HepG2 (cell line): ENCODE results near the gene MPIG6B. TPM values are rescaled to one million over a fixed set of nuclear protein-coding genes. Genes with fewer than 3 reads are reported as not detected.

ENCODE experiments used
- AGO1 ChIP-seq: fragments of 200-400 bp; formaldehyde crosslinking; IDR thresholded peaks from 2 replicates; pipeline ENCODE4 v1.6.1; 2017; ENCODE audit warnings: mild to moderate bottlenecking, low read depth, low read length, moderate library complexity; ENCODE audit not compliant: poor library complexity, severe bottlenecking
- FLYWCH1 ChIP-seq: sonication (generic); formaldehyde crosslinking; IDR thresholded peaks from 2 replicates; pipeline ENCODE4 v1.8.1; 2023; ENCODE audit warnings: mild to moderate bottlenecking, missing genetic modification reagents
- HNRNPLL ChIP-seq: fragments of 200-400 bp; formaldehyde crosslinking; IDR thresholded peaks from 2 replicates; pipeline ENCODE4 v1.6.1; 2017; ENCODE audit warnings: mild to moderate bottlenecking, low read depth, low read length; ENCODE audit not compliant: poor library complexity, severe bottlenecking
- KAT7 ChIP-seq: IDR thresholded peaks from 2 replicates; pipeline ENCODE4 v1.6.1; 2018; ENCODE audit warnings: borderline replicate concordance, missing compliant biosample characterization
- NONO ChIP-seq, 2 experiments: fragments of 450-650 bp in 1 of 2; sonication (generic) in 1 of 2; formaldehyde crosslinking in 1 of 2; IDR thresholded peaks in 1 of 2; conservative IDR thresholded peaks in 1 of 2; 2 replicates each; pipeline versions ENCODE4 v1.6.1 to v1.8.0; 2017 to 2022; ENCODE audit warnings: mild to moderate bottlenecking in 1 of 2, missing genetic modification reagents in 1 of 2, moderate library complexity in 1 of 2
- NR2F6 ChIP-seq, 2 experiments: IDR thresholded peaks; 2 replicates each; pipeline ENCODE4 v1.6.1; 2016; ENCODE audit warnings: antibody characterized with exemption in 1 of 2, mild to moderate bottlenecking in 1 of 2
- PHF21A ChIP-seq: sonication (generic); formaldehyde crosslinking; IDR thresholded peaks from 2 replicates; pipeline ENCODE4 v1.5.0; 2020; ENCODE audit warnings: mild to moderate bottlenecking, missing genetic modification reagents
- PHF5A ChIP-seq: IDR thresholded peaks from one replicate; pipeline ENCODE4 v1.6.1; 2018; ENCODE audit warnings: low read depth, missing genetic modification reagents; ENCODE audit not compliant: unreplicated experiment
- SNAPC2 ChIP-seq: sonication (generic); formaldehyde crosslinking; IDR thresholded peaks from 2 replicates; pipeline ENCODE4 v1.8.1; 2022; ENCODE audit warnings: mild to moderate bottlenecking, missing genetic modification reagents
- TAF15 ChIP-seq: fragments of 200-400 bp; formaldehyde crosslinking; IDR thresholded peaks from one replicate; pipeline ENCODE4 v1.6.1; 2018; ENCODE audit warnings: mild to moderate bottlenecking, low read depth, low read length; ENCODE audit not compliant: poor library complexity, severe bottlenecking
- TBP ChIP-seq: sonication (generic); formaldehyde crosslinking; IDR thresholded peaks from 2 replicates; pipeline ENCODE4 v1.5.0; 2020; ENCODE audit warnings: missing genetic modification reagents
- TRIM24 ChIP-seq: sonication (generic); formaldehyde crosslinking; IDR thresholded peaks from 2 replicates; pipeline ENCODE4 v1.8.0; 2022; ENCODE audit warnings: mild to moderate bottlenecking, missing genetic modification reagents
- ZFP36L1 ChIP-seq: sonication (generic); formaldehyde crosslinking; IDR thresholded peaks from 2 replicates; pipeline ENCODE4 v1.8.0; 2022; ENCODE audit warnings: mild to moderate bottlenecking, missing genetic modification reagents, moderate library complexity
- ZFX ChIP-seq: sonication (generic); formaldehyde crosslinking; IDR thresholded peaks from 2 replicates; pipeline ENCODE4 v1.4.0; 2020; ENCODE audit warnings: mild to moderate bottlenecking, low read depth, missing genetic modification reagents, moderate library complexity
- ZMAT3 ChIP-seq: sonication (generic); formaldehyde crosslinking; conservative IDR thresholded peaks from 2 replicates; pipeline ENCODE4 v1.7.0; 2021; ENCODE audit warnings: missing genetic modification reagents
- ZNF101 ChIP-seq: sonication (generic); formaldehyde crosslinking; IDR thresholded peaks from 2 replicates; pipeline ENCODE4 v1.4.0; 2020; ENCODE audit warnings: mild to moderate bottlenecking, low read depth, missing genetic modification reagents, borderline replicate concordance
- ZNF530 ChIP-seq: sonication (generic); formaldehyde crosslinking; IDR thresholded peaks from 2 replicates; pipeline ENCODE4 v1.5.0; 2020; ENCODE audit warnings: low read depth, mild to moderate bottlenecking, missing genetic modification reagents
- ZNF749 ChIP-seq: sonication (generic); formaldehyde crosslinking; IDR thresholded peaks from 2 replicates; pipeline ENCODE4 v1.8.0; 2022; ENCODE audit warnings: mild to moderate bottlenecking, missing genetic modification reagents, moderate library complexity, borderline replicate concordance
- polyA plus RNA-seq, 8 experiments: library from polyadenylated mRNA; depleted of rRNA in 3 of 8; stranded (reverse) in 7 of 8; unstranded in 1 of 8; fragments of >200 nt; fragmentation: Illumina TruSeq in 4 of 8; extraction: Trizol in 4 of 8; gene quantifications; 2 replicates each; pipeline versions ENCODE4 v1.2.1 to v1.2.3, GENCODE V29; 2011 to 2016; ENCODE audit warnings: low read depth in 4 of 8, missing spikeins in 1 of 8, mixed read lengths in 1 of 8; ENCODE audit not compliant: insufficient read depth in 1 of 8
- total RNA-seq, 5 experiments: library from RNA; depleted of rRNA; stranded (reverse); fragments of >200 nt; fragmentation: Illumina TruSeq; extraction: Trizol; gene quantifications; 2 replicates each; pipeline ENCODE4 v1.2.3, GENCODE V29; 2016; ENCODE audit warnings: low read depth in 1 of 5
- TF ChIP-seq, protein P1 (sequence below): sonication (generic); formaldehyde crosslinking; IDR thresholded peaks from 2 replicates; pipeline ENCODE4 v1.4.0; 2020; ENCODE audit warnings: missing genetic modification reagents
- TF ChIP-seq, protein P2 (sequence below): IDR thresholded peaks from 2 replicates; pipeline ENCODE4 v1.4.0; 2020; ENCODE audit warnings: mild to moderate bottlenecking, missing genetic modification reagents
- TF ChIP-seq, protein P3 (sequence below): IDR thresholded peaks from 2 replicates; pipeline ENCODE4 v1.6.1; 2018; ENCODE audit warnings: missing genetic modification reagents, mild to moderate bottlenecking, missing compliant biosample characterization
- TF ChIP-seq, protein P4 (sequence below): sonication (generic); formaldehyde crosslinking; IDR thresholded peaks from 2 replicates; pipeline ENCODE4 v1.4.0; 2020; ENCODE audit warnings: missing genetic modification reagents

Gene MPIG6B
- total and polyA plus RNA-seq, 2 of the 13 experiments (the other 11 are each of a cell fraction or from before 2014, with no cell fraction given): not detected

DNA sequence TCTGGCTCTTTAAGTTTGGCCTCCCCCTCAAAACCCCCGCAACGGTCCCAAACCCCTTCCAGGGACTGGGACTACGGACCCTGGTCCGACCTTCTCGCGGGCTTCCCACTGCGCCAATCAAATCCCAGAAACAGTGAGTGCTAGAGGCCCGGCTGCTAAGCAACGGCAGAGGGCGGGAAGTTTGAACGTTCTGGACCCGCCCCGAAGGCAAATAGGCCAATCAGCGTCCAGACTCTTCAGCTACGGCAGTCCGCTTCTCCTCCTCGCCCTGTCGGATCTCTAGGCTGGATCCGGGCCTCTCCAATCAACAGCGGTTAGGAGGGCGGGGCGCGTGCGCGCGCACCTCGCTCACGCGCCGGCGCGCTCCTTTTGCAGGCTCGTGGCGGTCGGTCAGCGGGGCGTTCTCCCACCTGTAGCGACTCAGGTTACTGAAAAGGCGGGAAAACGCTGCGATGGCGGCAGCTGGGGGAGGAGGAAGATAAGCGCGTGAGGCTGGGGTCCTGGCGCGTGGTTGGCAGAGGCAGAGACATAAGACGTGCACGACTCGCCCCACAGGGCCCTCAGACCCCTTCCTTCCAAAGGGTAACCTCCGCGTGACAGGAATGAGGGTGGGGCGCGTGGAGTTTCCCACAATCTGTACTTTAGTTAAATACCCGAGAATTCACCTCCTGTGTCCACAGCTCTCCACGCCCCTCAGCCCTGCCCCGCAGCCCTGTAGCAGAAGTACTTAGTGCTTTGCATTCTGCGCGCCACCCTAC, 16.6 kb downstream of the MPIG6B start, which contains the start of gene MSH5 (continued):
- TF ChIP-seq HNRNPLL (peak; percentile 67), ZFX (peak; percentile 73), FLYWCH1 (CRISPR knock-in tag) (peak; percentile 94), ZFP36L1 (CRISPR knock-in tag) (peak; percentile 99), TAF15 (no peak), PHF21A (CRISPR knock-in tag) (peak; percentile 96), PHF5A (peak; percentile 82), ZMAT3 (peak; percentile 95), ZNF101 (CRISPR knock-in tag) (peak; percentile 91; the same call in 1 of the 2 replicates), TRIM24 (CRISPR knock-in tag) (no peak), NONO (IDR thresholded peaks at IDR 0.05) (no peak), NONO (CRISPR knock-in tag; conservative IDR thresholded peaks at IDR 0.05) (peak; percentile 85), NR2F6 (IDR thresholded peaks at IDR 0.05) (no peak), NR2F6 (CRISPR knock-in tag; IDR thresholded peaks at IDR 0.05) (peak; percentile 33; the same call in 1 of the 2 replicates), TBP (CRISPR knock-in tag) (no peak), ZNF530 (CRISPR knock-in tag) (no peak; the same call in none of the 2 replicates), ZNF749 (peak; percentile 96; the same call in 1 of the 2 replicates), KAT7 (CRISPR knock-in tag) (peak; percentile 70; the same call in 1 of the 2 replicates), AGO1 (no peak), SNAPC2 (CRISPR knock-in tag) (peak; percentile 98)
- TF ChIP-seq, protein P1, sequence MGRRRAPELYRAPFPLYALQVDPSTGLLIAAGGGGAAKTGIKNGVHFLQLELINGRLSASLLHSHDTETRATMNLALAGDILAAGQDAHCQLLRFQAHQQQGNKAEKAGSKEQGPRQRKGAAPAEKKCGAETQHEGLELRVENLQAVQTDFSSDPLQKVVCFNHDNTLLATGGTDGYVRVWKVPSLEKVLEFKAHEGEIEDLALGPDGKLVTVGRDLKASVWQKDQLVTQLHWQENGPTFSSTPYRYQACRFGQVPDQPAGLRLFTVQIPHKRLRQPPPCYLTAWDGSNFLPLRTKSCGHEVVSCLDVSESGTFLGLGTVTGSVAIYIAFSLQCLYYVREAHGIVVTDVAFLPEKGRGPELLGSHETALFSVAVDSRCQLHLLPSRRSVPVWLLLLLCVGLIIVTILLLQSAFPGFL (CRISPR knock-in tag): peak; percentile 94; the same call in 1 of the 2 replicates
- TF ChIP-seq, protein P2, sequence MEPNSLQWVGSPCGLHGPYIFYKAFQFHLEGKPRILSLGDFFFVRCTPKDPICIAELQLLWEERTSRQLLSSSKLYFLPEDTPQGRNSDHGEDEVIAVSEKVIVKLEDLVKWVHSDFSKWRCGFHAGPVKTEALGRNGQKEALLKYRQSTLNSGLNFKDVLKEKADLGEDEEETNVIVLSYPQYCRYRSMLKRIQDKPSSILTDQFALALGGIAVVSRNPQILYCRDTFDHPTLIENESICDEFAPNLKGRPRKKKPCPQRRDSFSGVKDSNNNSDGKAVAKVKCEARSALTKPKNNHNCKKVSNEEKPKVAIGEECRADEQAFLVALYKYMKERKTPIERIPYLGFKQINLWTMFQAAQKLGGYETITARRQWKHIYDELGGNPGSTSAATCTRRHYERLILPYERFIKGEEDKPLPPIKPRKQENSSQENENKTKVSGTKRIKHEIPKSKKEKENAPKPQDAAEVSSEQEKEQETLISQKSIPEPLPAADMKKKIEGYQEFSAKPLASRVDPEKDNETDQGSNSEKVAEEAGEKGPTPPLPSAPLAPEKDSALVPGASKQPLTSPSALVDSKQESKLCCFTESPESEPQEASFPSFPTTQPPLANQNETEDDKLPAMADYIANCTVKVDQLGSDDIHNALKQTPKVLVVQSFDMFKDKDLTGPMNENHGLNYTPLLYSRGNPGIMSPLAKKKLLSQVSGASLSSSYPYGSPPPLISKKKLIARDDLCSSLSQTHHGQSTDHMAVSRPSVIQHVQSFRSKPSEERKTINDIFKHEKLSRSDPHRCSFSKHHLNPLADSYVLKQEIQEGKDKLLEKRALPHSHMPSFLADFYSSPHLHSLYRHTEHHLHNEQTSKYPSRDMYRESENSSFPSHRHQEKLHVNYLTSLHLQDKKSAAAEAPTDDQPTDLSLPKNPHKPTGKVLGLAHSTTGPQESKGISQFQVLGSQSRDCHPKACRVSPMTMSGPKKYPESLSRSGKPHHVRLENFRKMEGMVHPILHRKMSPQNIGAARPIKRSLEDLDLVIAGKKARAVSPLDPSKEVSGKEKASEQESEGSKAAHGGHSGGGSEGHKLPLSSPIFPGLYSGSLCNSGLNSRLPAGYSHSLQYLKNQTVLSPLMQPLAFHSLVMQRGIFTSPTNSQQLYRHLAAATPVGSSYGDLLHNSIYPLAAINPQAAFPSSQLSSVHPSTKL: peak; percentile 41; the same call in 1 of the 2 replicates
- TF ChIP-seq, protein P3, sequence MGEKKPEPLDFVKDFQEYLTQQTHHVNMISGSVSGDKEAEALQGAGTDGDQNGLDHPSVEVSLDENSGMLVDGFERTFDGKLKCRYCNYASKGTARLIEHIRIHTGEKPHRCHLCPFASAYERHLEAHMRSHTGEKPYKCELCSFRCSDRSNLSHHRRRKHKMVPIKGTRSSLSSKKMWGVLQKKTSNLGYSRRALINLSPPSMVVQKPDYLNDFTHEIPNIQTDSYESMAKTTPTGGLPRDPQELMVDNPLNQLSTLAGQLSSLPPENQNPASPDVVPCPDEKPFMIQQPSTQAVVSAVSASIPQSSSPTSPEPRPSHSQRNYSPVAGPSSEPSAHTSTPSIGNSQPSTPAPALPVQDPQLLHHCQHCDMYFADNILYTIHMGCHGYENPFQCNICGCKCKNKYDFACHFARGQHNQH: peak; percentile 88
- TF ChIP-seq, protein P4, sequence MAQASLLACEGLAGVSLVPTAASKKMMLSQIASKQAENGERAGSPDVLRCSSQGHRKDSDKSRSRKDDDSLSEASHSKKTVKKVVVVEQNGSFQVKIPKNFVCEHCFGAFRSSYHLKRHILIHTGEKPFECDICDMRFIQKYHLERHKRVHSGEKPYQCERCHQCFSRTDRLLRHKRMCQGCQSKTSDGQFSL (CRISPR knock-in tag): 0 out of 2 replicates have a peak, but pooled peaks have one; percentile 73
